ENCODE data around the gene KCNIP4. TPM values are rescaled to one million over a fixed set of nuclear protein-coding genes. Genes with fewer than 3 reads are reported as not detected.

Gene KCNIP4
- total and polyA plus RNA-seq, 2 experiments from 2014 or later, result 0.14 to 0.63 TPM

DNA sequence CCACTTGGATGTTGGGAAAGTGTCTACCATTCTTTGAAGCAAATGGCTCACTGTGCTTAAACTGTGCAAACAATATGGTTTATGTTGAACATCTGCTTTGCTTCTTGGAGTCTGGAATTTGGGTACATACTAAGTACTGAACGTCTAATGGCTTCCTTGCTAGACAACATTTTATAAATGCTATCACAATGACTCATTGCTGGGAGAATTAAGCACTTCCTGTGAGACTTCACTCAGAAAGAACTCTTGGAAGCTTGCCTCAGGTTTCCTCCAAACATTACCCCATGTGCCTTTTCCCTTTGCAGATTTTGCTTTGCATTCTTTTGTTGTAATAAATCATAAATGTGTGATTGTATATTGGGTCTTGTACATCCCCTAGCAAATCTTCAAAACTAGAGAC lies 1108.6 kb downstream of the KCNIP4 start:
- no peaks in the 10 kb centered on the region for H4K20me1 ChIP-seq (replicated peaks; ENCODE audit: insufficient read depth)
- H3K9me2 ChIP-seq (ENCODE audit: insufficient read depth), result peaks cover 14% of the 10 kb centered on the region
- Mint-ChIP-seq H3K4me1 (no peaks in the 10 kb centered on the region), H3K27me3 (ENCODE audit: insufficient read depth, low read depth, poor library complexity) (no peaks in the 10 kb centered on the region), H3K4me3 (no peak overlapping the region), H3K27ac (no peak overlapping the region), H3K36me3 (ENCODE audit: low read depth) (no peaks in the 10 kb centered on the region), H3K9me3 (no peaks in the 10 kb centered on the region)
- no peak overlapping the region for H3K27ac ChIP-seq (ENCODE audit: low read depth)
- H3K27me3 ChIP-seq (ENCODE audit: insufficient read depth), result no peaks in the 10 kb centered on the region
- ATAC-seq, result no peak
- H3K79me2 ChIP-seq (replicated peaks; ENCODE audit: insufficient read depth), result no peaks in the 10 kb centered on the region
- no peaks in the 10 kb centered on the region for H3F3A ChIP-seq (replicated peaks; ENCODE audit: low read depth)
- H3K4me2 ChIP-seq, result no peak overlapping the region
- no peaks in the 10 kb centered on the region for H3K36me3 ChIP-seq (ENCODE audit: insufficient read depth)
- DNase-seq (ENCODE audit: low spot score), result no peak
- no peak overlapping the region for H3K4me3 ChIP-seq
- H3K4me1 ChIP-seq (ENCODE audit: insufficient read depth), result no peaks in the 10 kb centered on the region
- TF ChIP-seq POLR2AphosphoS5 (IDR thresholded peaks at IDR 0.05; ENCODE audit: low read depth) (no peak), JUNB (IDR thresholded peaks at IDR 0.05; ENCODE audit: unreplicated experiment) (no peak), ZNF114 (CRISPR knock-in tag; IDR thresholded peaks at IDR 0.05) (no peak), STAT1 (IDR thresholded peaks at IDR 0.05; ENCODE audit: unreplicated experiment) (no peak), EZH2 (IDR thresholded peaks at IDR 0.05; ENCODE audit: low read depth, unreplicated experiment) (no peak), CREB1 (CRISPR knock-in tag; IDR thresholded peaks at IDR 0.05; ENCODE audit: low read depth) (no peak), ZNF331 (CRISPR knock-in tag; IDR thresholded peaks at IDR 0.05; ENCODE audit: low read depth) (no peak)
- TF ChIP-seq, protein P1, sequence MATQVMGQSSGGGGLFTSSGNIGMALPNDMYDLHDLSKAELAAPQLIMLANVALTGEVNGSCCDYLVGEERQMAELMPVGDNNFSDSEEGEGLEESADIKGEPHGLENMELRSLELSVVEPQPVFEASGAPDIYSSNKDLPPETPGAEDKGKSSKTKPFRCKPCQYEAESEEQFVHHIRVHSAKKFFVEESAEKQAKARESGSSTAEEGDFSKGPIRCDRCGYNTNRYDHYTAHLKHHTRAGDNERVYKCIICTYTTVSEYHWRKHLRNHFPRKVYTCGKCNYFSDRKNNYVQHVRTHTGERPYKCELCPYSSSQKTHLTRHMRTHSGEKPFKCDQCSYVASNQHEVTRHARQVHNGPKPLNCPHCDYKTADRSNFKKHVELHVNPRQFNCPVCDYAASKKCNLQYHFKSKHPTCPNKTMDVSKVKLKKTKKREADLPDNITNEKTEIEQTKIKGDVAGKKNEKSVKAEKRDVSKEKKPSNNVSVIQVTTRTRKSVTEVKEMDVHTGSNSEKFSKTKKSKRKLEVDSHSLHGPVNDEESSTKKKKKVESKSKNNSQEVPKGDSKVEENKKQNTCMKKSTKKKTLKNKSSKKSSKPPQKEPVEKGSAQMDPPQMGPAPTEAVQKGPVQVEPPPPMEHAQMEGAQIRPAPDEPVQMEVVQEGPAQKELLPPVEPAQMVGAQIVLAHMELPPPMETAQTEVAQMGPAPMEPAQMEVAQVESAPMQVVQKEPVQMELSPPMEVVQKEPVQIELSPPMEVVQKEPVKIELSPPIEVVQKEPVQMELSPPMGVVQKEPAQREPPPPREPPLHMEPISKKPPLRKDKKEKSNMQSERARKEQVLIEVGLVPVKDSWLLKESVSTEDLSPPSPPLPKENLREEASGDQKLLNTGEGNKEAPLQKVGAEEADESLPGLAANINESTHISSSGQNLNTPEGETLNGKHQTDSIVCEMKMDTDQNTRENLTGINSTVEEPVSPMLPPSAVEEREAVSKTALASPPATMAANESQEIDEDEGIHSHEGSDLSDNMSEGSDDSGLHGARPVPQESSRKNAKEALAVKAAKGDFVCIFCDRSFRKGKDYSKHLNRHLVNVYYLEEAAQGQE (IDR thresholded peaks at IDR 0.05; ENCODE audit: unreplicated experiment), result no peak
- TF ChIP-seq, protein P2, sequence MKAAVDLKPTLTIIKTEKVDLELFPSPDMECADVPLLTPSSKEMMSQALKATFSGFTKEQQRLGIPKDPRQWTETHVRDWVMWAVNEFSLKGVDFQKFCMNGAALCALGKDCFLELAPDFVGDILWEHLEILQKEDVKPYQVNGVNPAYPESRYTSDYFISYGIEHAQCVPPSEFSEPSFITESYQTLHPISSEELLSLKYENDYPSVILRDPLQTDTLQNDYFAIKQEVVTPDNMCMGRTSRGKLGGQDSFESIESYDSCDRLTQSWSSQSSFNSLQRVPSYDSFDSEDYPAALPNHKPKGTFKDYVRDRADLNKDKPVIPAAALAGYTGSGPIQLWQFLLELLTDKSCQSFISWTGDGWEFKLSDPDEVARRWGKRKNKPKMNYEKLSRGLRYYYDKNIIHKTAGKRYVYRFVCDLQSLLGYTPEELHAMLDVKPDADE (IDR thresholded peaks at IDR 0.05), result no peak
- TF ChIP-seq, protein P3, sequence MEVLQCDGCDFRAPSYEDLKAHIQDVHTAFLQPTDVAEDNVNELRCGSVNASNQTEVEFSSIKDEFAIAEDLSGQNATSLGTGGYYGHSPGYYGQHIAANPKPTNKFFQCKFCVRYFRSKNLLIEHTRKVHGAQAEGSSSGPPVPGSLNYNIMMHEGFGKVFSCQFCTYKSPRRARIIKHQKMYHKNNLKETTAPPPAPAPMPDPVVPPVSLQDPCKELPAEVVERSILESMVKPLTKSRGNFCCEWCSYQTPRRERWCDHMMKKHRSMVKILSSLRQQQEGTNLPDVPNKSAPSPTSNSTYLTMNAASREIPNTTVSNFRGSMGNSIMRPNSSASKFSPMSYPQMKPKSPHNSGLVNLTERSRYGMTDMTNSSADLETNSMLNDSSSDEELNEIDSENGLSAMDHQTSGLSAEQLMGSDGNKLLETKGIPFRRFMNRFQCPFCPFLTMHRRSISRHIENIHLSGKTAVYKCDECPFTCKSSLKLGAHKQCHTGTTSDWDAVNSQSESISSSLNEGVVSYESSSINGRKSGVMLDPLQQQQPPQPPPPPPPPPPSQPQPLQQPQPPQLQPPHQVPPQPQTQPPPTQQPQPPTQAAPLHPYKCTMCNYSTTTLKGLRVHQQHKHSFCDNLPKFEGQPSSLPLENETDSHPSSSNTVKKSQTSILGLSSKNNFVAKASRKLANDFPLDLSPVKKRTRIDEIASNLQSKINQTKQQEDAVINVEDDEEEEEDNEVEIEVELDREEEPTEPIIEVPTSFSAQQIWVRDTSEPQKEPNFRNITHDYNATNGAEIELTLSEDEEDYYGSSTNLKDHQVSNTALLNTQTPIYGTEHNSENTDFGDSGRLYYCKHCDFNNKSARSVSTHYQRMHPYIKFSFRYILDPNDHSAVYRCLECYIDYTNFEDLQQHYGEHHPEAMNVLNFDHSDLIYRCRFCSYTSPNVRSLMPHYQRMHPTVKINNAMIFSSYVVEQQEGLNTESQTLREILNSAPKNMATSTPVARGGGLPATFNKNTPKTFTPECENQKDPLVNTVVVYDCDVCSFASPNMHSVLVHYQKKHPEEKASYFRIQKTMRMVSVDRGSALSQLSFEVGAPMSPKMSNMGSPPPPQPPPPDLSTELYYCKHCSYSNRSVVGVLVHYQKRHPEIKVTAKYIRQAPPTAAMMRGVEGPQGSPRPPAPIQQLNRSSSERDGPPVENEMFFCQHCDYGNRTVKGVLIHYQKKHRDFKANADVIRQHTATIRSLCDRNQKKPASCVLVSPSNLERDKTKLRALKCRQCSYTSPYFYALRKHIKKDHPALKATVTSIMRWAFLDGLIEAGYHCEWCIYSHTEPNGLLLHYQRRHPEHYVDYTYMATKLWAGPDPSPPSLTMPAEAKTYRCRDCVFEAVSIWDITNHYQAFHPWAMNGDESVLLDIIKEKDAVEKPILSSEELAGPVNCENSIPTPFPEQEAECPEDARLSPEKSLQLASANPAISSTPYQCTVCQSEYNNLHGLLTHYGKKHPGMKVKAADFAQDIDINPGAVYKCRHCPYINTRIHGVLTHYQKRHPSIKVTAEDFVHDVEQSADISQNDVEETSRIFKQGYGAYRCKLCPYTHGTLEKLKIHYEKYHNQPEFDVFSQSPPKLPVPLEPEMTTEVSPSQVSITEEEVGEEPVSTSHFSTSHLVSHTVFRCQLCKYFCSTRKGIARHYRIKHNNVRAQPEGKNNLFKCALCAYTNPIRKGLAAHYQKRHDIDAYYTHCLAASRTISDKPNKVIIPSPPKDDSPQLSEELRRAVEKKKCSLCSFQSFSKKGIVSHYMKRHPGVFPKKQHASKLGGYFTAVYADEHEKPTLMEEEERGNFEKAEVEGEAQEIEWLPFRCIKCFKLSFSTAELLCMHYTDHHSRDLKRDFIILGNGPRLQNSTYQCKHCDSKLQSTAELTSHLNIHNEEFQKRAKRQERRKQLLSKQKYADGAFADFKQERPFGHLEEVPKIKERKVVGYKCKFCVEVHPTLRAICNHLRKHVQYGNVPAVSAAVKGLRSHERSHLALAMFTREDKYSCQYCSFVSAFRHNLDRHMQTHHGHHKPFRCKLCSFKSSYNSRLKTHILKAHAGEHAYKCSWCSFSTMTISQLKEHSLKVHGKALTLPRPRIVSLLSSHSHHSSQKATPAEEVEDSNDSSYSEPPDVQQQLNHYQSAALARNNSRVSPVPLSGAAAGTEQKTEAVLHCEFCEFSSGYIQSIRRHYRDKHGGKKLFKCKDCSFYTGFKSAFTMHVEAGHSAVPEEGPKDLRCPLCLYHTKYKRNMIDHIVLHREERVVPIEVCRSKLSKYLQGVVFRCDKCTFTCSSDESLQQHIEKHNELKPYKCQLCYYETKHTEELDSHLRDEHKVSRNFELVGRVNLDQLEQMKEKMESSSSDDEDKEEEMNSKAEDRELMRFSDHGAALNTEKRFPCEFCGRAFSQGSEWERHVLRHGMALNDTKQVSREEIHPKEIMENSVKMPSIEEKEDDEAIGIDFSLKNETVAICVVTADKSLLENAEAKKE (CRISPR knock-in tag; IDR thresholded peaks at IDR 0.05), result no peak
- no peak overlapping the region for H2AFZ ChIP-seq
